Fibroblast of villous mesenchyme (primary cell): ENCODE results near the gene C9orf72. TPM values are rescaled to one million over a fixed set of nuclear protein-coding genes. Genes with fewer than 3 reads are reported as not detected.

Experiments
- DNase-seq: peaks from one replicate; pipeline ENCODE4 v3.0.0-alpha.2; 2010; ENCODE audit warnings: low read depth
- H3K4me3 ChIP-seq: 2 replicates; pipeline ENCODE4 v1.5.1; 2011; ENCODE audit warnings: low read depth, mild to moderate bottlenecking, low read length
- total RNA-seq: library from RNA; depleted of rRNA; stranded (reverse); fragments of >200 nt; gene quantifications from 2 replicates; pipeline ENCODE4 v1.2.3, GENCODE V29; 2012
- TF ChIP-seq, protein P1 (sequence below): IDR thresholded peaks from 2 replicates; pipeline ENCODE4 v1.5.1; 2012; ENCODE audit warnings: low read depth, mild to moderate bottlenecking, low read length; ENCODE audit not compliant: insufficient read depth

The C9orf72 gene
- total RNA-seq, 1 donor: 7.8 TPM

DNA sequence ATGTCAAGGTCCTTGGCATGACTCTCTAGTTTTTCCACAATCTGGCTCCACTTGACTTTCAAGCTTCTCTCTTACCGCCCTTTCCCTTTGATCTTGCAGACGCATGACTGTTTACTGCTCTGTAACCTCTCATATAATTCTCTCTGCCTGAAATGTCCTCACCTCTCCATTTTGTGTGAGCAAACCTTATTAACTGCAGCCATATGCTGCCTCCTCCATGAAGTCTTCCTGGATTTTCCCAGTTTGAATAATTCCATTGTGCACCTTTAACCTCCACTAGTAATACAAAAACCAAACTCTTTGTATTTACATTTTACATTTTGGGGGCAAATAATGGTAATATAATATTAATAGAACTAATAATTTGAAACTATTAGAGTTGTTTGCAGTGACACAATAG lies 9.5 kb upstream of the C9orf72 start:
- TF ChIP-seq, protein P1, sequence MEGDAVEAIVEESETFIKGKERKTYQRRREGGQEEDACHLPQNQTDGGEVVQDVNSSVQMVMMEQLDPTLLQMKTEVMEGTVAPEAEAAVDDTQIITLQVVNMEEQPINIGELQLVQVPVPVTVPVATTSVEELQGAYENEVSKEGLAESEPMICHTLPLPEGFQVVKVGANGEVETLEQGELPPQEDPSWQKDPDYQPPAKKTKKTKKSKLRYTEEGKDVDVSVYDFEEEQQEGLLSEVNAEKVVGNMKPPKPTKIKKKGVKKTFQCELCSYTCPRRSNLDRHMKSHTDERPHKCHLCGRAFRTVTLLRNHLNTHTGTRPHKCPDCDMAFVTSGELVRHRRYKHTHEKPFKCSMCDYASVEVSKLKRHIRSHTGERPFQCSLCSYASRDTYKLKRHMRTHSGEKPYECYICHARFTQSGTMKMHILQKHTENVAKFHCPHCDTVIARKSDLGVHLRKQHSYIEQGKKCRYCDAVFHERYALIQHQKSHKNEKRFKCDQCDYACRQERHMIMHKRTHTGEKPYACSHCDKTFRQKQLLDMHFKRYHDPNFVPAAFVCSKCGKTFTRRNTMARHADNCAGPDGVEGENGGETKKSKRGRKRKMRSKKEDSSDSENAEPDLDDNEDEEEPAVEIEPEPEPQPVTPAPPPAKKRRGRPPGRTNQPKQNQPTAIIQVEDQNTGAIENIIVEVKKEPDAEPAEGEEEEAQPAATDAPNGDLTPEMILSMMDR: no peak
- no peak overlapping the region for H3K4me3 ChIP-seq
- no peak for DNase-seq

DNA sequence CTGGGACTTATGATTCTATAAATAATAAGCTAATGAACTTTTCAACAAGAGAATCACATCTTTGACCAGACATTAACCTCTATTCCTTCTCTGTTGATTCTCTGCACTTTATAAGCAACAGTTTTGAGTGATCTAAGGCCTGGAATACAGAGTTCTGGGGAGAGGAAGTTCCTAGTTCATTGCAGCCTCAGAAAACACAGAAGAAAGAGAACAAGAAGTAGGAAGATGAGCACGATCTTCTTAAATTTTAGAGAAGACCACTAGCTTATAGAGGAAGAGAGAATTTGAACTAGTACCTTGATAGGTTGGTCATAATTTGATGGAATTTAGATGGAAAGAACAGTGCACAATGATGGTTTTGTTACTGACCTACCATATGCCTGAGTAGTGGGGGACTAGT lies 8.5 kb upstream of the C9orf72 start:
- DNase-seq: no peak
- H3K4me3 ChIP-seq: no peak overlapping the region
- TF ChIP-seq, protein P1: no peak

DNA sequence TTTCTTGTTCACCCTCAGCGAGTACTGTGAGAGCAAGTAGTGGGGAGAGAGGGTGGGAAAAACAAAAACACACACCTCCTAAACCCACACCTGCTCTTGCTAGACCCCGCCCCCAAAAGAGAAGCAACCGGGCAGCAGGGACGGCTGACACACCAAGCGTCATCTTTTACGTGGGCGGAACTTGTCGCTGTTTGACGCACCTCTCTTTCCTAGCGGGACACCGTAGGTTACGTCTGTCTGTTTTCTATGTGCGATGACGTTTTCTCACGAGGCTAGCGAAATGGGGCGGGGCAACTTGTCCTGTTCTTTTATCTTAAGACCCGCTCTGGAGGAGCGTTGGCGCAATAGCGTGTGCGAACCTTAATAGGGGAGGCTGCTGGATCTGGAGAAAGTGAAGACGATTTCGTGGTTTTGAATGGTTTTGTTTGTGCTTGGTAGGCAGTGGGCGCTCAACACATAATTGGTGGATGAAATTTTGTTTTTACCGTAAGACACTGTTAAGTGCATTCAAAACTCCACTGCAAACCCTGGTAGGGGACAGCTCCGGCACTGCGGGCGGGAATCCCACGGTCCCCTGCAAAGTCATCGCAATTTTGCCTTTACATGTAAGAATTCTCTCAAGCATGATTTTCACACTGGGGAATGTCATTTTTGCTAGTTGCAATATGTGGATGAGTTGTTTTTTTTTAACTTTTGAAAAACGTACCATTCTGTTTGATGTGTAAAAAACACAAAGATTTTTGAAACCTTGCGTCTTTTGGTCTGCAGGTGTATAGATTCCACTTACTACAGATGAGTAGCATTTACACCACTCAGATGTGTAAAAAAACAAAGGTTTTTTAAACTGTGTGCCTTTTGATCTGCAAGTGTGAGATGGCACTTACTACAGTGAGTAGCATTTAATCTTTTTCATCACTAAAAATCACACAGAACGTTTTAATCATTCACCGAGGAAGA lies 631 bp upstream of the C9orf72 start:
- DNase-seq: peak; percentile 100
- TF ChIP-seq, protein P1: no peak

DNA sequence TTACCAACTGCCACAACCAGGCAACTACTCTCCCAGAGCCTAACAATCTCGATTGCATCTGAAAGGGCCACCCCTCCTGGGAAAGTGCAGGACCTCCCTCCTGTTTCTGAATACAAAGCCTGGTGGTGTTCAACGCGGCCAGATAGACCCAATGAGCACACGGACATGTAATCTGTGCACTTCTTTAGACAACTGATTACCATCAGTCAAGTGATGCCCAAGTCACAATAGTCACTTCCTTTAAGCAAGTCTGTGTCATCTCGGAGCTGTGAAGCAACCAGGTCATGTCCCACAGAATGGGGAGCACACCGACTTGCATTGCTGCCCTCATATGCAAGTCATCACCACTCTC lies 739 bp downstream of the C9orf72 start:
- DNase-seq: peak; percentile 72
- TF ChIP-seq, protein P1: no peak
- H3K4me3 ChIP-seq: peak overlapping the region; percentile 78

More for the DNA sequence above, 631 bp upstream of the C9orf72 start:
- H3K4me3 ChIP-seq: peak overlapping the region; percentile 78

DNA sequence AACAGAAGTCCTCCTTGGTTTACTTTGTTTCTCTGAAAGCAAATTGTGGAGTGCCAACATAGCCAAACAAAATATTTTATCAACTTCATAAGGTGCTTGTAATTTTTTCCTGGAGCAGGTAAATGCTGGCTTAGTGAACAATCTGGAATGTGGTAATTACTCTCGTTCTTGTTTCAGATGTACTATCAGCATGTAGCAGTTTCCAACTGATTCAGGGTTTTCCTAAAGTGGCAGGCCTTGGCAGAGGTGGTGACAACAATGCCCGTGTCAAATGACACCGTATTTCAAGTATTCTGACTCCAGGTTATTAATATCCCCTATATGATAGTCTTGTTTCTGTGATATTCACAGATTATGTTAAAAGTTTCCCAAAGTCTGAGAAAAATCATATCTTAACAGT lies 1.2 kb downstream of the C9orf72 start:
- DNase-seq: no peak
- peak overlapping the region; percentile 78 for H3K4me3 ChIP-seq
- TF ChIP-seq, protein P1: no peak

DNA sequence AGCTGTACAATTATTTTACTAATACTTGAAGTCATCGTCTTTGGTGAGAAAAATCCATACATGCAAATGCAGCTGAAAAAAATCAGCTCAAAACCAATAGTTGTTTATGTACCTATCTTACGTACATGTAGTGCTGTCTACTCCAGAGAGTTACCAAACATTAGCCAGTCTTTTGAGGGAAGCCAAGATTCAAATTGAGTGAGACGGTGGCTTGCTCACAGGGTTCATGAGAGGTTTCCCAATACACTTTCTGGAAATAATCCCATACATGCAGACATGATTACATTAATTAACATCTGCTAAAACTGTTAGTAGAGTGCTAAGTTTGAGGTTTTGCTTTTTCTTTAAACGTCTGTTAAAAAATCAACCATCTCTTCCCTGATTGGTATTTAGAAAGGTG lies 2.3 kb downstream of the C9orf72 start:
- no peak for DNase-seq
- no peak overlapping the region for H3K4me3 ChIP-seq
- TF ChIP-seq, protein P1: no peak

DNA sequence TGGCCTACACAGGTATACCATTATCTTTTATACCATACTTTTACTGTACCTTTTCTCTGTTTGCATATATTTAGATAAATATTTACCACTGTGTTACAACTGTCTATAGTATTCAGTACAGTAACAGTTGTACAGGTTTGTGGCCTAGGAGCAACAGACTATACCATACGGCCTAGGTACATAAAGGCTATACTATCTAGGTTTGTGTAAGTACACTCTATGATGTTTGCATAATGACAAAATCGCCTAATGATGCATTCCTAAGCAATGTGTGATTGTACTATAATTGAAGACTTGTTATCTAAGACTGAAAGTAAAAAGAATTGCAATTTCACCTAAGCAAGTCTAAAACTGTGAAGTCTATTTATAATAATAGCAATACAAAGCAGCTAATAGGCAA lies 3.9 kb downstream of the C9orf72 start:
- no peak for DNase-seq
- no peak overlapping the region for H3K4me3 ChIP-seq
- TF ChIP-seq, protein P1: no peak
